Common myeloid progenitor, CD34-positive (primary cell): Measurements from ENCODE around the gene AKAP11.

Experiments
- CTCF ChIA-PET: fragments of 350-600 bp; sonication (Branson Sonifier 250); formaldehyde crosslinking; loops from one replicate; lab custom pipeline; 2021; ENCODE audit warnings: antibody characterized with exemption; lab: Charles Lee
- POLR2A ChIA-PET: fragments of 350-600 bp; sonication (Branson Sonifier 250); formaldehyde crosslinking; loops from one replicate; lab custom pipeline; 2021; ENCODE audit warnings: antibody characterized with exemption; lab: Charles Lee
- DNase-seq, 3 donors: peaks; one replicate each; pipeline versions ENCODE4 v3.0.0 to v3.0.0-alpha.2; 2013
- H3K27ac ChIP-seq, 2 experiments: 1 replicate in 1 of 2; 2 replicates in 1 of 2; pipeline ENCODE4 v1.7.0; 2013; ENCODE audit warnings: inconsistent platforms in 2 of 2, low read length in 2 of 2, mild to moderate bottlenecking in 2 of 2, low read depth in 1 of 2, moderate library complexity in 1 of 2; ENCODE audit not compliant: severe bottlenecking in 2 of 2, insufficient read depth in 1 of 2, poor library complexity in 1 of 2
- H3K27me3 ChIP-seq, 5 experiments: replicated peaks in 2 of 5; 1 replicate in 3 of 5; 2 replicates in 2 of 5; pipeline versions ENCODE4 v1.6.1 to v1.7.0; 2013; ENCODE audit warnings: low read length in 4 of 5, mild to moderate bottlenecking in 2 of 5, moderate library complexity in 2 of 5, inconsistent platforms in 1 of 5; ENCODE audit not compliant: insufficient read depth in 5 of 5, control insufficient read depth in 4 of 5
- H3K36me3 ChIP-seq, 4 experiments: 1 replicate in 2 of 4; 2 replicates in 2 of 4; pipeline versions ENCODE4 v1.6.1 to v1.7.0; 2013; ENCODE audit warnings: low read length in 3 of 4, control low read depth in 1 of 4, mild to moderate bottlenecking in 1 of 4; ENCODE audit not compliant: control insufficient read depth in 4 of 4, insufficient read depth in 4 of 4
- H3K4me1 ChIP-seq, 4 experiments: 1 replicate in 3 of 4; 2 replicates in 1 of 4; pipeline versions ENCODE4 v1.6.1 to v1.7.1; 2013; ENCODE audit warnings: low read length in 3 of 4, mild to moderate bottlenecking in 3 of 4, control low read depth in 1 of 4, inconsistent platforms in 1 of 4, moderate library complexity in 1 of 4; ENCODE audit not compliant: control insufficient read depth in 4 of 4, insufficient read depth in 4 of 4; ENCODE audit errors: control extremely low read depth in 1 of 4
- H3K4me3 ChIP-seq, 7 experiments: 1 replicate in 4 of 7; 2 replicates in 3 of 7; pipeline versions ENCODE4 v1.5.1 to v1.7.0; 2013; ENCODE audit warnings: mild to moderate bottlenecking in 7 of 7, low read length in 6 of 7, moderate library complexity in 6 of 7, inconsistent platforms in 2 of 7, low read depth in 2 of 7, control low read depth in 1 of 7; ENCODE audit not compliant: insufficient read depth in 4 of 7, control insufficient read depth in 1 of 7; ENCODE audit errors: extremely low read depth in 1 of 7
- H3K9me3 ChIP-seq, 5 experiments: 1 replicate in 4 of 5; 2 replicates in 1 of 5; pipeline versions ENCODE4 v1.6.1 to v1.7.1; 2013; ENCODE audit warnings: low read length in 4 of 5, mild to moderate bottlenecking in 2 of 5, inconsistent platforms in 1 of 5, low read depth in 1 of 5, moderate library complexity in 1 of 5; ENCODE audit not compliant: control insufficient read depth in 4 of 5, insufficient read depth in 2 of 5; ENCODE audit errors: control extremely low read depth in 1 of 5
- WGBS: methylation state at CpG from one replicate; pipeline ENCODE4 v1.1.5; 2013; ENCODE audit not compliant: insufficient coverage; 5-methylcytosine and 5-hydroxymethylcytosine counted together

The AKAP11 gene

DNA sequence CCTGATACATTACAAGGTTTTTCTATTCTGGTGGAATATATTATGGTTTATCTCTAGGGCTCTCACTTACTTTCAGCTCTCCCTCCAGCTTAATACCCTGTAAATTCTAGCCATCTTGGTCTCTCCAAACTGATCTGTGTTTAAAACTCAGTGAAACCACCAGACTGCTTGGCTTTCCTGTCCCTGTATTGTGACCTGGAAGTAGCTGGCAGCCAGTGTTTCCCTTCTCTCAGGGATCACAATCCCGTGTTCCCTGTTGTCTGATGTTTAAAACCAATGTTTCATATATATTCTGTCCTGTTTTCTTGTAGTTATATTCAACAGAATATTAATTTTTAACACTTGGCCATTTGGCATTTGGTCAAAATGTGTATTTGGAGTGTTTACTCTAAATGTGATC, 8.0 kb downstream of the AKAP11 start:
- Histone ChIP-seq H3K27ac (no peak overlapping the region), H3K27me3 (no peaks in the 10 kb centered on the region), H3K9me3 (no peaks in the 10 kb centered on the region), H3K4me3 (no peak overlapping the region), H3K36me3 (peaks cover 0 to 18% (median 1%) of the 10 kb centered on the region in 4 experiments), H3K4me1 (peaks cover 0 to 13% (median 5%) of the 10 kb centered on the region in 4 experiments)
- no CpG with 5 or more reads among the region's 1 CpG for WGBS
- DNase-seq = no peak
- CTCF ChIA-PET = no interaction called here
- POLR2A ChIA-PET = no interaction called here

DNA sequence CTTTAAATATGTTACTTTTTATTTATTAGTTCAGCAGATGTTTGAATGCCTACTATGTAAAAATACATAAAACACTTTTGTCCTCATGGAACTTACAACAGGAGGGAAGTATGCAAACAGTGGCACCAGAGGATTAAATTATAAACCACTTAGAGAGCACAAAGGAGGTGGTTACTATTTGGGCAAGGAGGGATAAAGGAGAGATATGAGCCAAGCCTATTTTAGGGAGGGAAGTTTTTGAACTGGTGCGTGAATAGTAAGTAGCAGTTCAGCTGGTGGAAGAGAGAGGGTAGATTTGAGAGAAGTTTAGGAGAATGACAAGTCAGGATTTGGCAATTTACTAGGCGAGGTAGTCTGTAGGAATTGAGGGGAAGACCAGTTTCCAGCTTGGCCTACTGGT, 8.6 kb downstream of the AKAP11 start:
- DNase-seq = no peak
- WGBS = 100% methylated on average over 1 of the region's 2 CpGs
- ChIA-PET POLR2A (no interaction called here), CTCF (no interaction called here)
- Histone ChIP-seq H3K9me3 (no peaks in the 10 kb centered on the region), H3K4me1 (peaks cover 0 to 10% (median 4%) of the 10 kb centered on the region in 4 experiments), H3K4me3 (no peak overlapping the region), H3K27ac (no peak overlapping the region), H3K27me3 (no peaks in the 10 kb centered on the region), H3K36me3 (peaks cover 0 to 16% (median 2%) of the 10 kb centered on the region in 4 experiments)

DNA sequence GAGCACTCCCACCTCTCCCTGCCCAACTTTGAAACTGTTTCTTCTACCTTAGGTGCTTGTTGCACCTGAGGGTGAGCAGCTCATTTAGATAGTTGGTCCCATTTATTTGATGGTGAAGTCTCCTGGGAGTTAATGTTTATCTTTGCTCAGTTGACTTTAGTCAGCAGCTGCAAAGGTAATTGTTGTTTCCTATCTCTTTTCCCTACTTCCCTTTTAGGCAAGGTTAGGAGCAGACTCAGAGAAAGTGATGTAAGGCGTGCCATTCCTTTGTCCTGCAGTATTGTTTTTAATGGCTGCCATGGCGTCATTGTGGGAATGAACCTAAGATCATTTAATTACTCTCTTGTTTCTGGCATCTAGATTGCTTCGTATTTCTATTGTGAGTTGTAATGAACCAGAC, 11.6 kb downstream of the AKAP11 start:
- ChIA-PET POLR2A (no interaction called here), CTCF (no interaction called here)
- no peak overlapping the region for H3K27ac ChIP-seq
- 90% methylated on average over 2 of the region's 3 CpGs for WGBS
- H3K36me3 ChIP-seq = peaks cover 6 to 22% (median 11%) of the 10 kb centered on the region in 4 experiments
- DNase-seq = no peak
- H3K27me3 ChIP-seq = no peaks in the 10 kb centered on the region
- H3K4me1 ChIP-seq = peaks cover 0 to 10% (median 4%) of the 10 kb centered on the region in 4 experiments
- no peak overlapping the region for H3K4me3 ChIP-seq
- no peaks in the 10 kb centered on the region for H3K9me3 ChIP-seq

DNA sequence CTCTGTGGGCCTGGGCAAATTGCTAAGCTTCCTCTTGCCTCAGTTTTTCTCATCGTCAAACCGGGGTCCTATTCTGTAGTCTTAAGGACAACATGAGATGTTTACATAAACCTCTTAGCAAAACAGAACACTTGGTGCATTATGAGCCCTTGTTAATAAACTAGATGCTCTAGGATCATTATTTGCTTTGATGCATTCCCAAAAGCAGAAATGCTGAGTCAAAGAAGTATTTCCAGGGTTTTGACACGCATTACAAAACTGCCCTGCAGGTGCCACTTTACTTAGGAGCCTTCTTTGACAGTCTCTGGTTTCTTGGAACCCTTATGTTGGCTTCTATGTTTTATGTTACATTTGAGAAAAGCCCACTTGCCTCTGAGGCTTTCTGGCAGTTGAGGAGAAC, 12.1 kb downstream of the AKAP11 start:
- no peaks in the 10 kb centered on the region for H3K27me3 ChIP-seq
- DNase-seq = no peak
- H3K4me3 ChIP-seq = no peak overlapping the region
- CTCF ChIA-PET = no interaction called here
- H3K36me3 ChIP-seq = peaks cover 10 to 26% (median 15%) of the 10 kb centered on the region in 4 experiments
- H3K9me3 ChIP-seq = peaks cover 0 to 3% (median 0%) of the 10 kb centered on the region in 5 experiments
- peaks cover 0 to 9% (median 4%) of the 10 kb centered on the region in 4 experiments for H3K4me1 ChIP-seq
- 91% methylated on average over 1 of the region's 3 CpGs for WGBS
- H3K27ac ChIP-seq = no peak overlapping the region
- POLR2A ChIA-PET = no interaction called here

DNA sequence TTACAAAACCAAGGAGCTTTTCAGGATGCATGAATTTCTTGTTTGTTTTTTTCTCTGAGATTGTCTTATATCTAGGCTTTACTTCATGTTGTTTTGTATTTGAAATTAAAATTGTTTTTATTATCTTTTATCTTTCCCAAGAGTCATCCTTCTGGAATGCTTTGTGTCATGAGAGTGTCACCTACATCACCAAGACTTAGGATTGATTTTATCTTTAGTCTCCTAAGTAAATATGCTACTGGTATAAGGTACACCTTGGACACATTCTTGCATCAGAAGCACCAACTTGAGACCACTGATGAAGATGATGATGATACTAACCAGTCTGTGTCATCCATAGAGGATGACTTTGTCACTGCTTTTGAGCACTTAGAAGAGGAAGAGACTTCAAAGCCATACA, 26.4 kb downstream of the AKAP11 start:
- Histone ChIP-seq H3K4me1 (no peaks in the 10 kb centered on the region), H3K36me3 (peaks cover 37 to 85% (median 48%) of the 10 kb centered on the region in 4 experiments), H3K27me3 (no peaks in the 10 kb centered on the region), H3K9me3 (peaks cover 0 to 9% (median 0%) of the 10 kb centered on the region in 5 experiments), H3K27ac (no peak overlapping the region), H3K4me3 (no peak overlapping the region)
- CTCF ChIA-PET = no interaction called here
- POLR2A ChIA-PET = no interaction called here
- DNase-seq = no peak

DNA sequence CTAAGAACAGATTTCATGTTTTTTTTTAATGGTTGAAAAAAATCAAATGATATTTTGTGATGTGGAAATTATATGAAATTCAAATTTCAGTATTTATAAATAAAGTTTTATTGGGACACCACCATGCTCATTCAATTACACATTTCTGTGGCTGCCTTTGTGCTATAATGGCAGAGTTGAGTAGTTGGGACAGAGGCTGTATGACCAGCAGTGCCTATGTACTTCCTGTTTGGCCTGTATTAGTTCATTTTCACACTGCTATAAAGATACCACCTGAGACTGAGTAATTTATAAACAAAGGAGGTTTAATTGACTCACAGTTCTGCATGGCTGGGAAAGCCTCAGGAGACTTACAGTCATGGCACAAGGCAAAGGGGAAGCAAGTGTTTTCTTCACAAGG, 33.6 kb downstream of the AKAP11 start:
- CTCF ChIA-PET = no interaction called here

DNA sequence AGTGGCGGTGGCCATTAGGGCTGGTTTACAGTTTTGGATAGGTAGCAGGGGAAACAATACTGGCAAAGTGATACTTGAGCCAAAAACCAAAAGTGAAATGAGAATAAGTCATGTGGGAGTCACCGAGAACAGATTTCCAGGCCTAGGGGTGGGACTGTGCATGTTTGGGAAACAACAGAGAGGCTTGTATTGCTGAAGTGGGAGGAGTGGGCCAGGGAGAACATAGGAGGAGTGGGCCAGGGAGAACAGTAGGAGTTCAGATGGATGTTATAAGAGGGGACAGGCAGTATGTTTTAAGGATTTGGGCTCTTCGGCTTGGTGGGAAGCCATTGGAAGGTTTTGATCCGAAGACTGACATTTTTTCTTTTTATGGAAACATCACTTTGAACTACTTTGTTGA, 35.5 kb downstream of the AKAP11 start:
- peaks cover 17 to 66% (median 29%) of the 10 kb centered on the region in 4 experiments for H3K36me3 ChIP-seq
- H3K4me3 ChIP-seq = no peak overlapping the region
- H3K9me3 ChIP-seq = no peaks in the 10 kb centered on the region
- no peaks in the 10 kb centered on the region for H3K4me1 ChIP-seq
- whole genome bisulfite sequencing = 100% methylated on average over 3 of the region's 4 CpGs
- ChIA-PET POLR2A (no interaction called here), CTCF (no interaction called here)
- H3K27ac ChIP-seq = no peak overlapping the region
- H3K27me3 ChIP-seq = no peaks in the 10 kb centered on the region
- DNase-seq = no peak

More for the DNA sequence above, 33.6 kb downstream of the AKAP11 start:
- Histone ChIP-seq H3K9me3 (peaks cover 0 to 7% (median 0%) of the 10 kb centered on the region in 5 experiments), H3K27ac (no peak overlapping the region), H3K4me1 (no peaks in the 10 kb centered on the region), H3K4me3 (no peak overlapping the region), H3K27me3 (no peaks in the 10 kb centered on the region), H3K36me3 (peaks cover 27 to 78% (median 45%) of the 10 kb centered on the region in 4 experiments)
- no peak for DNase-seq
- POLR2A ChIA-PET = no interaction called here
